ENCODE results near the gene LSMEM2. TPM values are rescaled to one million over a fixed set of nuclear protein-coding genes. Genes with fewer than 3 reads are reported as not detected.

LSMEM2 gene
- total RNA-seq, 2 experiments from 2014 or later: not detected

- Mint-ChIP-seq H3K9me3 (no peaks in the 10 kb centered on the region), H3K36me3 (peaks cover 11% of the 10 kb centered on the region), H3K27ac (peak overlapping the region; percentile 94), H3K27me3 (no peaks in the 10 kb centered on the region), H3K4me3 (peak overlapping the region; percentile 97), H3K4me1 (peaks cover 13% of the 10 kb centered on the region)
- DNase-seq: no peak
Measured at GRCh38 chr3:50293079-50293801, 14.4 kb downstream of the LSMEM2 start.

GRCh38 chr3:50294089-50294488 lies 15.2 kb downstream of the LSMEM2 start:
- H3K4me1 Mint-ChIP-seq: peaks cover 13% of the 10 kb centered on the region
- DNase-seq: no peak
- no peak overlapping the region for H3K4me3 Mint-ChIP-seq
- no peak overlapping the region for H3K27ac Mint-ChIP-seq
- no peaks in the 10 kb centered on the region for H3K9me3 Mint-ChIP-seq
- peaks cover 11% of the 10 kb centered on the region for H3K36me3 Mint-ChIP-seq
- H3K27me3 Mint-ChIP-seq: no peaks in the 10 kb centered on the region

GRCh38 chr3:50294492-50295403 lies 15.9 kb downstream of the LSMEM2 start:
- H3K9me3 Mint-ChIP-seq: no peaks in the 10 kb centered on the region
- no peak overlapping the region for H3K27ac Mint-ChIP-seq
- no peak for DNase-seq
- H3K36me3 Mint-ChIP-seq: peaks cover 11% of the 10 kb centered on the region
- no peak overlapping the region for H3K4me3 Mint-ChIP-seq
- no peaks in the 10 kb centered on the region for H3K27me3 Mint-ChIP-seq
- peaks cover 14% of the 10 kb centered on the region for H3K4me1 Mint-ChIP-seq

GRCh38 chr3:50295553-50296431 lies 16.9 kb downstream of the LSMEM2 start:
- Mint-ChIP-seq H3K27me3 (no peaks in the 10 kb centered on the region), H3K27ac (peak overlapping the region; percentile 26), H3K4me3 (no peak overlapping the region), H3K36me3 (peaks cover 11% of the 10 kb centered on the region), H3K4me1 (peaks cover 22% of the 10 kb centered on the region), H3K9me3 (no peaks in the 10 kb centered on the region)
- no peak for DNase-seq

- no peak for DNase-seq
Measured at GRCh38 chr3:50296721-50297383, 18.0 kb downstream of the LSMEM2 start.

GRCh38 chr3:50297384-50297775 lies 18.5 kb downstream of the LSMEM2 start:
- H3K4me1 Mint-ChIP-seq: peaks cover 23% of the 10 kb centered on the region
- H3K27me3 Mint-ChIP-seq: no peaks in the 10 kb centered on the region
- H3K4me3 Mint-ChIP-seq: no peak overlapping the region
- no peaks in the 10 kb centered on the region for H3K9me3 Mint-ChIP-seq
- H3K27ac Mint-ChIP-seq: no peak overlapping the region
- no peak for DNase-seq
- peaks cover 4% of the 10 kb centered on the region for H3K36me3 Mint-ChIP-seq

More at GRCh38 chr3:50296721-50297383, 18.0 kb downstream of the LSMEM2 start:
- Mint-ChIP-seq H3K27me3 (no peaks in the 10 kb centered on the region), H3K9me3 (no peaks in the 10 kb centered on the region), H3K4me3 (no peak overlapping the region), H3K36me3 (peaks cover 4% of the 10 kb centered on the region), H3K4me1 (peaks cover 23% of the 10 kb centered on the region), H3K27ac (no peak overlapping the region)

GRCh38 chr3:50297896-50298725 lies 19.2 kb downstream of the LSMEM2 start:
- no peak for DNase-seq
- peak overlapping the region; percentile 92 for H3K4me3 Mint-ChIP-seq
- no peaks in the 10 kb centered on the region for H3K27me3 Mint-ChIP-seq
- H3K36me3 Mint-ChIP-seq: peaks cover 4% of the 10 kb centered on the region
- peak overlapping the region; percentile 98 for H3K27ac Mint-ChIP-seq
- H3K9me3 Mint-ChIP-seq: no peaks in the 10 kb centered on the region
- H3K4me1 Mint-ChIP-seq: peaks cover 17% of the 10 kb centered on the region

- Mint-ChIP-seq H3K27ac (peak within 1 kb of the TSS; percentile 98), H3K27me3 (no peaks in the 10 kb centered on the region)
Measured at GRCh38 chr3:50298836-50299637, 20.1 kb downstream of the LSMEM2 start, which contains the start of the genes HYAL3 and NAA80. Gene HYAL3 (minus strand): TSS chr3:50299405. CDS start chr3:50295602, 3,803 bp downstream. Gene NAA80 (minus strand): TSS chr3:50299405. CDS start chr3:50297463, 1,942 bp downstream.

GRCh38 chr3:50299638-50299928 lies 20.7 kb downstream of the LSMEM2 start:
- no peaks in the 10 kb centered on the region for H3K9me3 Mint-ChIP-seq
- DNase-seq: no peak
- peaks cover 19% of the 10 kb centered on the region for H3K4me1 Mint-ChIP-seq
- peaks cover 4% of the 10 kb centered on the region for H3K36me3 Mint-ChIP-seq
- peak overlapping the region; percentile 98 for H3K27ac Mint-ChIP-seq
- H3K4me3 Mint-ChIP-seq: peak overlapping the region; percentile 92
- H3K27me3 Mint-ChIP-seq: no peaks in the 10 kb centered on the region

More at GRCh38 chr3:50298836-50299637, 20.1 kb downstream of the LSMEM2 start, which contains the start of the genes HYAL3 and NAA80:
- DNase-seq: peak; percentile 99
- Mint-ChIP-seq H3K4me3 (peak within 1 kb of the TSS; percentile 92), H3K4me1 (peaks cover 17% of the 10 kb centered on the region), H3K36me3 (peaks cover 4% of the 10 kb centered on the region), H3K9me3 (no peaks in the 10 kb centered on the region)

- no peaks in the 10 kb centered on the region for H3K27me3 Mint-ChIP-seq
- H3K9me3 Mint-ChIP-seq: no peaks in the 10 kb centered on the region
- H3K27ac Mint-ChIP-seq: peak overlapping the region; percentile 98
- no peak for DNase-seq
- H3K4me3 Mint-ChIP-seq: peak overlapping the region; percentile 92
- peaks cover 23% of the 10 kb centered on the region for H3K4me1 Mint-ChIP-seq
- H3K36me3 Mint-ChIP-seq: peaks cover 4% of the 10 kb centered on the region
Measured at GRCh38 chr3:50299929-50300680, 21.2 kb downstream of the LSMEM2 start.

- peak overlapping the region; percentile 98 for H3K27ac Mint-ChIP-seq
- H3K4me3 Mint-ChIP-seq: peak overlapping the region; percentile 92
- H3K4me1 Mint-ChIP-seq: peaks cover 23% of the 10 kb centered on the region
- H3K36me3 Mint-ChIP-seq: peaks cover 4% of the 10 kb centered on the region
- no peak for DNase-seq
- no peaks in the 10 kb centered on the region for H3K9me3 Mint-ChIP-seq
- H3K27me3 Mint-ChIP-seq: no peaks in the 10 kb centered on the region
Measured at GRCh38 chr3:50300681-50301254, 21.9 kb downstream of the LSMEM2 start.
